ENCODE results near the gene MASP2. TPM values are rescaled to one million over a fixed set of nuclear protein-coding genes. Genes with fewer than 3 reads are reported as not detected.
"Not testable (repeated sequence)": the region's sequence is repeated elsewhere in the genome, so short reads cannot be mapped to it uniquely, and the experiment has no call there.

Gene MASP2
- total and polyA plus RNA-seq, 2 donors (not counting 1 experiment from before 2014, with no cell fraction given): not detected

DNA sequence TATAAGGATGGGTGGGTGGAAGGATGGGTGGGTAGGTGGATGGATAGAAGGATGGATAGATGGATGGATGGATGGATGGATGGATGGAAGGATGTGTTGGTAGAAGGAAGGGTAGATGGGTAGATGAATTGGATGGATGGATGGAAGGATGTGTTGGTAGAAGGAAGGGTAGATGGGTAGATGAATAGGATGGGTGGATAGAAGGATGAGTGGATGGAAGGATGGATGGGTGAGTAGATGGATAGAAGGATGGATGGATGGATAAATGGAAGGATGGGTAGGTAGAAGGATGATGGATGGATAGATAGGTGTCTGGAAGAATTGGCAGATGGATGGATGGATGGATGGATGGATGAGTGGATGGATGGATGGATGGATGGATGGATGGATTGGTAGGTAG, 6.0 kb downstream of the MASP2 start:
- TF ChIP-seq, protein P1, sequence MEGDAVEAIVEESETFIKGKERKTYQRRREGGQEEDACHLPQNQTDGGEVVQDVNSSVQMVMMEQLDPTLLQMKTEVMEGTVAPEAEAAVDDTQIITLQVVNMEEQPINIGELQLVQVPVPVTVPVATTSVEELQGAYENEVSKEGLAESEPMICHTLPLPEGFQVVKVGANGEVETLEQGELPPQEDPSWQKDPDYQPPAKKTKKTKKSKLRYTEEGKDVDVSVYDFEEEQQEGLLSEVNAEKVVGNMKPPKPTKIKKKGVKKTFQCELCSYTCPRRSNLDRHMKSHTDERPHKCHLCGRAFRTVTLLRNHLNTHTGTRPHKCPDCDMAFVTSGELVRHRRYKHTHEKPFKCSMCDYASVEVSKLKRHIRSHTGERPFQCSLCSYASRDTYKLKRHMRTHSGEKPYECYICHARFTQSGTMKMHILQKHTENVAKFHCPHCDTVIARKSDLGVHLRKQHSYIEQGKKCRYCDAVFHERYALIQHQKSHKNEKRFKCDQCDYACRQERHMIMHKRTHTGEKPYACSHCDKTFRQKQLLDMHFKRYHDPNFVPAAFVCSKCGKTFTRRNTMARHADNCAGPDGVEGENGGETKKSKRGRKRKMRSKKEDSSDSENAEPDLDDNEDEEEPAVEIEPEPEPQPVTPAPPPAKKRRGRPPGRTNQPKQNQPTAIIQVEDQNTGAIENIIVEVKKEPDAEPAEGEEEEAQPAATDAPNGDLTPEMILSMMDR (conservative IDR thresholded peaks at IDR 0.05 in 1 of 2, IDR thresholded peaks at IDR 0.05 in 1 of 2; ENCODE audit: low read depth in 1 of 2, low read length in 2 of 2): no peak
- TF ChIP-seq EZH2 (IDR thresholded peaks at IDR 0.05; ENCODE audit: low read length, missing control alignments): no peak
- no peaks in the 10 kb centered on the region for H3K9me3 ChIP-seq (ENCODE audit: control insufficient read depth, insufficient read depth, low read depth, low read length)
- no peak overlapping the region for H3K27ac ChIP-seq (ENCODE audit: insufficient read depth, low read length)
- H3K4me2 ChIP-seq (ENCODE audit: extremely low read depth, insufficient read depth, low read length): no peak overlapping the region
- H3K27me3 ChIP-seq (ENCODE audit: control insufficient read depth, insufficient read depth, low read length): peaks cover 6% of the 10 kb centered on the region
- no peak overlapping the region for H2AFZ ChIP-seq (ENCODE audit: low read length)
- H3K9ac ChIP-seq (ENCODE audit: insufficient read depth, low read length): no peak overlapping the region
- no peak for DNase-seq (ENCODE audit: low read depth in 2 of 2)
- no peak overlapping the region for H3K4me3 ChIP-seq (replicated peaks in 1 of 4; ENCODE audit: control extremely low read depth in 1 of 4, insufficient read depth in 1 of 4, low read depth in 3 of 4, low read length in 4 of 4)
- no peaks in the 10 kb centered on the region for H3K36me3 ChIP-seq (ENCODE audit: control insufficient read depth, insufficient read depth, low read length)
- H3K79me2 ChIP-seq (ENCODE audit: control insufficient read depth, insufficient read depth, low read length): no peaks in the 10 kb centered on the region
- H3K4me1 ChIP-seq (ENCODE audit: control insufficient read depth, extremely low read depth, insufficient read depth, low read length): no peaks in the 10 kb centered on the region
- H4K20me1 ChIP-seq (ENCODE audit: control insufficient read depth, extremely low read depth, insufficient read depth, low read length): no peaks in the 10 kb centered on the region

DNA sequence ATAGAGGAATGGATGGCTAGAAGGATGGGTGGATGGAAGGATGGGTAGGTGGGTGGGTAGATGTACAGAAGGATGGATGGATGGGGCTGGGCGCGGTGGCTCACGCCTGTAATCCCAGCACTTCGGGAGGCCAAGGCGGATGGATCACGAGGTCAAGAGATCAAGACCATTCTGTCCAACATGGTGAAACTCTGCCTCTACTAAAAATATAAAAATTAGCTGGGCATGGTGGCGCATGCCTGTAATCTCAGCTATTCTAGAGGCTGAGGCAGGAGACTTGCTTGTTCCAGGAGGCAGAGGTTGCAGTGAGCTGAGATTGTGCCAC, 7.0 kb downstream of the MASP2 start:
- not testable (repeated sequence) for H3K4me3 ChIP-seq (replicated peaks in 1 of 4; ENCODE audit: control extremely low read depth in 1 of 4, insufficient read depth in 1 of 4, low read depth in 3 of 4, low read length in 4 of 4); H3K4me2 ChIP-seq (ENCODE audit: extremely low read depth, insufficient read depth, low read length); H2AFZ ChIP-seq (ENCODE audit: low read length); H3K4me1 ChIP-seq (ENCODE audit: control insufficient read depth, extremely low read depth, insufficient read depth, low read length); H3K27ac ChIP-seq (ENCODE audit: insufficient read depth, low read length); H4K20me1 ChIP-seq (ENCODE audit: control insufficient read depth, extremely low read depth, insufficient read depth, low read length); H3K27me3 ChIP-seq (ENCODE audit: control insufficient read depth, insufficient read depth, low read length); H3K79me2 ChIP-seq (ENCODE audit: control insufficient read depth, insufficient read depth, low read length); DNase-seq (ENCODE audit: low read depth in 2 of 2); H3K9ac ChIP-seq (ENCODE audit: insufficient read depth, low read length); H3K9me3 ChIP-seq (ENCODE audit: control insufficient read depth, insufficient read depth, low read depth, low read length); H3K36me3 ChIP-seq (ENCODE audit: control insufficient read depth, insufficient read depth, low read length)

DNA sequence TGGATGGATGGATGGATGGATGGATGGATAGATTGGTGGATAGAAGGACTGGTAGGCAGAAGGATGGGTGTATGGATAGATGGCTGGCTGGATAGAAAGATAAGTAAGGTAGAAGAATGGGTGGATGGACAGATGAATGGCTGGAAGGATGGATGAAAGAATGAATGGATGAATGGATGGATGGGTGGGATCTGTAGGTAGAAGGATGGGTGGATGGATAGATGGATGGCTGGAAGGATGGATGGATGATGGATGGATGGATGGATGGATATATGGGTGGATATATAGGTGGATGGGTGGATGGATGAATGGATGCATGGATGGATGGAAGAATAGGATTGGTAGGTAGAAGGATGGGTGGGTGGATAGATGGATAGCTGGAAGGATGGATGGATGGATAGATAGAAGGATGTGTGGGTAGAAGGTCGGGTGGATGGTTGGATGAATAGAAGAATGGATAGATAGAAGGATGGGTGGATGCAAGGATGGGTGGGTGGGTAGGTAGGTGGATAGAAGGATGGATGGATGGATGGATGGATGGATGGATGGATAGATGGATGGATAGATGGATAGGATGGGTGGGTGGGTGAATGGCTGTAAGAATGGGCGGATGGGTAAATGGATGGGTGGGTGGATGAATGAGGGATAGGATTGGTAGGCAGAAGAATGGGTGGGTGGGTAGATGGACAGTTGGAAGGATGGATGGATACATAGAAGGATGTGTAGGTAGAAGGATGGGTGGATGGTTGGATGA, 7.5 kb downstream of the MASP2 start:
- Histone ChIP-seq H3K27ac (ENCODE audit: insufficient read depth, low read length) (no peak overlapping the region), H3K4me1 (ENCODE audit: control insufficient read depth, extremely low read depth, insufficient read depth, low read length) (no peaks in the 10 kb centered on the region), H3K36me3 (ENCODE audit: control insufficient read depth, insufficient read depth, low read length) (no peaks in the 10 kb centered on the region), H3K4me2 (ENCODE audit: extremely low read depth, insufficient read depth, low read length) (no peak overlapping the region), H4K20me1 (ENCODE audit: control insufficient read depth, extremely low read depth, insufficient read depth, low read length) (no peaks in the 10 kb centered on the region), H3K79me2 (ENCODE audit: control insufficient read depth, insufficient read depth, low read length) (no peaks in the 10 kb centered on the region), H3K9me3 (ENCODE audit: control insufficient read depth, insufficient read depth, low read depth, low read length) (no peaks in the 10 kb centered on the region), H3K27me3 (ENCODE audit: control insufficient read depth, insufficient read depth, low read length) (peaks cover 6% of the 10 kb centered on the region), H3K9ac (ENCODE audit: insufficient read depth, low read length) (no peak overlapping the region), H2AFZ (ENCODE audit: low read length) (no peak overlapping the region), H3K4me3 (replicated peaks in 1 of 4; ENCODE audit: control extremely low read depth in 1 of 4, insufficient read depth in 1 of 4, low read depth in 3 of 4, low read length in 4 of 4) (no peak overlapping the region)
- TF ChIP-seq, protein P1 (conservative IDR thresholded peaks at IDR 0.05 in 1 of 2, IDR thresholded peaks at IDR 0.05 in 1 of 2; ENCODE audit: low read depth in 1 of 2, low read length in 2 of 2): no peak
- TF ChIP-seq EZH2 (IDR thresholded peaks at IDR 0.05; ENCODE audit: low read length, missing control alignments): no peak
- no peak for DNase-seq (ENCODE audit: low read depth in 2 of 2)

Data from fibroblast of lung (primary cell).